IPS-15b (cell line): ENCODE measurements around the gene SRPK1.

Source experiments
- H3K27me3 ChIP-seq: one replicate; pipeline ENCODE4 v1.6.1; 2013; ENCODE audit warnings: low read length; ENCODE audit not compliant: control insufficient read depth, insufficient read depth
- H3K36me3 ChIP-seq: one replicate; pipeline ENCODE4 v1.6.1; 2013; ENCODE audit warnings: low read length; ENCODE audit not compliant: control insufficient read depth, insufficient read depth
- H3K4me1 ChIP-seq: one replicate; pipeline ENCODE4 v1.6.1; 2013; ENCODE audit warnings: mild to moderate bottlenecking, low read length; ENCODE audit not compliant: control insufficient read depth, insufficient read depth
- H3K4me3 ChIP-seq: one replicate; pipeline ENCODE4 v1.5.1; 2013; ENCODE audit warnings: low read depth, low read length
- H3K9ac ChIP-seq: one replicate; pipeline ENCODE4 v1.6.1; 2013; ENCODE audit warnings: low read depth, mild to moderate bottlenecking, low read length
- H3K9me3 ChIP-seq: one replicate; pipeline ENCODE4 v1.6.1; 2013; ENCODE audit warnings: mild to moderate bottlenecking, low read length; ENCODE audit not compliant: control insufficient read depth, insufficient read depth

SRPK1 gene

GRCh38 chr6:35842381-35842780 is 78.5 kb downstream of the SRPK1 start:
- Histone ChIP-seq H3K4me3 (no peak overlapping the region), H3K36me3 (peaks cover 9% of the 10 kb centered on the region), H3K27me3 (no peaks in the 10 kb centered on the region), H3K4me1 (no peaks in the 10 kb centered on the region), H3K9ac (no peak overlapping the region), H3K9me3 (no peaks in the 10 kb centered on the region)

GRCh38 chr6:35839019-35839418 is 81.9 kb downstream of the SRPK1 start:
- H3K4me1 ChIP-seq = no peaks in the 10 kb centered on the region
- no peak overlapping the region for H3K9ac ChIP-seq
- no peaks in the 10 kb centered on the region for H3K9me3 ChIP-seq
- no peak overlapping the region for H3K4me3 ChIP-seq
- H3K36me3 ChIP-seq = peaks cover 18% of the 10 kb centered on the region
- no peaks in the 10 kb centered on the region for H3K27me3 ChIP-seq

GRCh38 chr6:35833536-35833935 is 87.4 kb downstream of the SRPK1 start:
- Histone ChIP-seq H3K9ac (no peak overlapping the region), H3K9me3 (no peaks in the 10 kb centered on the region), H3K4me3 (no peak overlapping the region), H3K27me3 (no peaks in the 10 kb centered on the region), H3K4me1 (no peaks in the 10 kb centered on the region), H3K36me3 (peaks cover 21% of the 10 kb centered on the region)

- Histone ChIP-seq H3K4me3 (no peak overlapping the region), H3K36me3 (peaks cover 12% of the 10 kb centered on the region), H3K4me1 (no peaks in the 10 kb centered on the region), H3K9me3 (no peaks in the 10 kb centered on the region), H3K9ac (no peak overlapping the region), H3K27me3 (no peaks in the 10 kb centered on the region)
Observed at GRCh38 chr6:35831257-35832007, 89.5 kb downstream of the SRPK1 start.

- Histone ChIP-seq H3K4me3 (no peak overlapping the region), H3K27me3 (no peaks in the 10 kb centered on the region), H3K9me3 (no peaks in the 10 kb centered on the region), H3K4me1 (no peaks in the 10 kb centered on the region), H3K9ac (no peak overlapping the region), H3K36me3 (peaks cover 5% of the 10 kb centered on the region)
Observed at GRCh38 chr6:35829306-35829705, 91.6 kb downstream of the SRPK1 start.

- Histone ChIP-seq H3K9ac (no peak overlapping the region), H3K4me3 (no peak overlapping the region), H3K36me3 (no peaks in the 10 kb centered on the region)
Observed at GRCh38 chr6:35824552-35825192, 96.2 kb downstream of the SRPK1 start.

GRCh38 chr6:35823601-35824000 is 97.3 kb downstream of the SRPK1 start:
- H3K27me3 ChIP-seq = no peaks in the 10 kb centered on the region
- H3K9me3 ChIP-seq = no peaks in the 10 kb centered on the region
- H3K4me3 ChIP-seq = no peak overlapping the region
- no peaks in the 10 kb centered on the region for H3K4me1 ChIP-seq
- no peak overlapping the region for H3K9ac ChIP-seq
- H3K36me3 ChIP-seq = no peaks in the 10 kb centered on the region

More at GRCh38 chr6:35824552-35825192, 96.2 kb downstream of the SRPK1 start:
- Histone ChIP-seq H3K9me3 (no peaks in the 10 kb centered on the region), H3K27me3 (no peaks in the 10 kb centered on the region), H3K4me1 (no peaks in the 10 kb centered on the region)

- no peaks in the 10 kb centered on the region for H3K27me3 ChIP-seq
- no peak overlapping the region for H3K9ac ChIP-seq
- no peaks in the 10 kb centered on the region for H3K36me3 ChIP-seq
- H3K9me3 ChIP-seq = peaks cover 4% of the 10 kb centered on the region
- H3K4me3 ChIP-seq = no peak overlapping the region
- H3K4me1 ChIP-seq = no peaks in the 10 kb centered on the region
Observed at GRCh38 chr6:35817515-35817914, 103.4 kb downstream of the SRPK1 start.

- Histone ChIP-seq H3K9ac (no peak overlapping the region), H3K27me3 (no peaks in the 10 kb centered on the region), H3K4me3 (no peak overlapping the region), H3K36me3 (no peaks in the 10 kb centered on the region), H3K4me1 (no peaks in the 10 kb centered on the region), H3K9me3 (no peaks in the 10 kb centered on the region)
Observed at GRCh38 chr6:35811699-35811995, 109.3 kb downstream of the SRPK1 start.

GRCh38 chr6:35810971-35811698 is 109.8 kb downstream of the SRPK1 start:
- Histone ChIP-seq H3K9me3 (no peaks in the 10 kb centered on the region), H3K4me1 (no peaks in the 10 kb centered on the region), H3K27me3 (peaks cover 1% of the 10 kb centered on the region), H3K4me3 (no peak overlapping the region), H3K36me3 (no peaks in the 10 kb centered on the region), H3K9ac (no peak overlapping the region)

- Histone ChIP-seq H3K27me3 (peaks cover 6% of the 10 kb centered on the region), H3K9ac (no peak overlapping the region)
Observed at GRCh38 chr6:35809809-35810208, 111.1 kb downstream of the SRPK1 start.

GRCh38 chr6:35808688-35809087 is 112.2 kb downstream of the SRPK1 start:
- Histone ChIP-seq H3K36me3 (no peaks in the 10 kb centered on the region), H3K9me3 (no peaks in the 10 kb centered on the region), H3K4me3 (no peak overlapping the region), H3K4me1 (peaks cover 4% of the 10 kb centered on the region), H3K27me3 (peaks cover 6% of the 10 kb centered on the region), H3K9ac (no peak overlapping the region)

More at GRCh38 chr6:35809809-35810208, 111.1 kb downstream of the SRPK1 start:
- Histone ChIP-seq H3K4me3 (no peak overlapping the region), H3K9me3 (no peaks in the 10 kb centered on the region), H3K36me3 (no peaks in the 10 kb centered on the region), H3K4me1 (peaks cover 4% of the 10 kb centered on the region)
